GM23248 (cell line): ENCODE results near the gene SEZ6L2.

Source experiments
- EZH2 ChIP-seq: fragments of 200-600 bp; sonication (generic); IDR thresholded peaks from 2 replicates; pipeline ENCODE4 v1.6.1; 2018; ENCODE audit warnings: antibody characterized with exemption, mild to moderate bottlenecking; ENCODE audit not compliant: insufficient read depth, poor library complexity, severe bottlenecking
- EZH2phosphoT487 ChIP-seq: fragments of 200-600 bp; sonication (generic); IDR thresholded peaks from 2 replicates; pipeline ENCODE4 v1.6.1; 2018; ENCODE audit warnings: antibody characterized with exemption, moderate library complexity, mild to moderate bottlenecking, low read depth; ENCODE audit not compliant: insufficient read depth

DNA sequence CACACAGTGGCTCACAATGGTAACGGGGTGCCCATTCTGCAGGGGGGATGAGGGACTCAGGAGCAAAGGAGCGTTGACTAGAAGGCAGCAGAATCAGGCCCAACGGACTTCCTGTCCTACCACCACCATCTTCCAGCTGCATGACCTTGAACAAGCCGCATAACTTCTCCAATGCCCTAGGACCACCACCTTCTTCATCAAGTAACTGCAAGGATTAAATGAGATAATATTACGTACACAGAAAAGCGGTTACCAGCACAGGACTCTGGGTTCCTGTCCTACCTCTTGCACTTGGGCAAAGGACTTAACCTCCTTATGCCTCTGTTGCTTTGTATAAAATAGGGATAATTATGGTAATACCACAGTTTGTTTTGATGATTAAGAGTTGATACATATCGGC, 5.6 kb upstream of the SEZ6L2 start:
- TF ChIP-seq EZH2phosphoT487 (no peak), EZH2 (no peak)
